Bronchial epithelial cell (primary cell): ENCODE measurements around the gene PSMG3. TPM values are rescaled to one million over a fixed set of nuclear protein-coding genes. Genes with fewer than 3 reads are reported as not detected.
A peak's percentile ranks its signal among the peaks of the same experiment; 100 is the strongest.

ENCODE experiments used
- DNase-seq: peaks from one replicate; pipeline ENCODE4 v3.0.0-alpha.2; 2010; ENCODE audit warnings: low read depth
- FAIRE-seq: peaks from 2 replicates; lab custom pipeline; 2011; peaks lifted over from hg19 to GRCh38; lab: Jason Lieb, UNC
- H3K27me3 ChIP-seq: 2 replicates; pipeline ENCODE4 v1.5.1; 2011; ENCODE audit warnings: low read length; ENCODE audit not compliant: control insufficient read depth, insufficient read depth
- H3K36me3 ChIP-seq: 2 replicates; pipeline ENCODE4 v1.5.1; 2011; ENCODE audit warnings: low read length; ENCODE audit not compliant: control insufficient read depth, insufficient read depth
- H3K4me3 ChIP-seq: 2 replicates; pipeline ENCODE4 v1.5.1; 2011; ENCODE audit warnings: mild to moderate bottlenecking, low read depth, low read length, control low read depth
- CTCF ChIP-seq: IDR thresholded peaks from 2 replicates; pipeline ENCODE4 v1.5.1; 2011; ENCODE audit warnings: mild to moderate bottlenecking, moderate library complexity, low read length, control low read depth, inconsistent platforms; ENCODE audit not compliant: insufficient read depth, severe bottlenecking
- total RNA-seq: library from RNA; depleted of rRNA; stranded (reverse); fragments of >200 nt; gene quantifications from 2 replicates; pipeline ENCODE4 v1.2.1, GENCODE V29; 2014

PSMG3 gene
- total RNA-seq, 1 donor from 2014 or later = 50.8 TPM

GRCh38 chr7:1566687-1567048 is 3.2 kb downstream of the PSMG3 start:
- no peak for TF ChIP-seq CTCF
- FAIRE-seq (no peak), DNase-seq (no peak)
- Histone ChIP-seq H3K4me3 (no peak overlapping the region), H3K36me3 (peaks cover 2% of the 10 kb centered on the region), H3K27me3 (no peaks in the 10 kb centered on the region)

DNA sequence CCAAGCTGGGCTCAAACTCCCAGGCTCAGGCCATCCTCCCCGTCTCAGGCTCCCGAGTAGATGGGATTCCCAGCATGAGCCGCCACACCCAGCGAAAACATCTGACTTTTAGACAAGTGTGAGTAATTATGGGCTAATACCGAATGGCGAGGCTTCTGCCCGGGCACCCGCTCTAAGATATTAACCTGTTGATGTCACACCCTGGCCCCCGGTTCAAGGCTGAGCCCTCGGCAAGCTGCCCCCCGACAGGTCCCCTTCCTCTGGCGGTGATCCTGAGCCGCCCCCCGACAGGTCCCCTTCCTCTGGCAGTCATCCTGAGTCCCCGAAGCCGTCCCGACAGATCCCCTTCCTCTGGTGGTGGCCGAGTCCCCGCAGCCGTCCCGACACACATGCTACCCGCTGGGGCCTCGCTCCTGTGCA is 5.2 kb downstream of the PSMG3 start:
- no peaks in the 10 kb centered on the region for H3K27me3 ChIP-seq
- H3K4me3 ChIP-seq = no peak overlapping the region
- TF ChIP-seq CTCF = no peak
- DNase-seq (peak; percentile 59), FAIRE-seq (no peak)
- peaks cover 2% of the 10 kb centered on the region for H3K36me3 ChIP-seq

GRCh38 chr7:1563981-1564602 is 5.7 kb downstream of the PSMG3 start:
- Histone ChIP-seq H3K27me3 (no peaks in the 10 kb centered on the region), H3K36me3 (peaks cover 2% of the 10 kb centered on the region), H3K4me3 (no peak overlapping the region)
- no peak for DNase-seq
- no peak for TF ChIP-seq CTCF
- FAIRE-seq = no peak

DNA sequence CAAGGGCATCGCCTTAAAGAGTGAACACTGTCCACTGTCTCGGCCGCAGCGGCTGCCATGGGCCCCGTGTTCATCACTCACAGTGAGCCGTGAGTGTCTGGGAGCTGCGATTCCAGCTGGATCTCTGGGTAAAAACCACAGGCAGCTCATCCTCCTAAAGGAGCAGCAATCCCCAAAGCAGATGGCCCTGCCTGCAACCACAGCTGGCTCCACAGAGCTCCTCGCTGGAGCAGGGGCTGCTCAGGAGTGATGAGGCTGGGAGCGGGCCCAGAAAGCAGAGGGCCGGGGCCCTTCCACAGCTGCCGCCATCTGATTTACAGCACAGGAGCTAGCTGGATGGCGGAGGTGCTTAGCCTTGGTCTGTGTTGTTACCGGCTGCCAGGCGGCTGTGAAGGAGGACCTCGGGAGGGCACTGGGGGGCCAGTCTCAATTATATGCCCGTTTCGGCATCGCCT is 7.2 kb downstream of the PSMG3 start:
- Histone ChIP-seq H3K36me3 (peaks cover 2% of the 10 kb centered on the region), H3K27me3 (no peaks in the 10 kb centered on the region), H3K4me3 (no peak overlapping the region)
- TF ChIP-seq CTCF = no peak
- FAIRE-seq = no peak
- no peak for DNase-seq

DNA sequence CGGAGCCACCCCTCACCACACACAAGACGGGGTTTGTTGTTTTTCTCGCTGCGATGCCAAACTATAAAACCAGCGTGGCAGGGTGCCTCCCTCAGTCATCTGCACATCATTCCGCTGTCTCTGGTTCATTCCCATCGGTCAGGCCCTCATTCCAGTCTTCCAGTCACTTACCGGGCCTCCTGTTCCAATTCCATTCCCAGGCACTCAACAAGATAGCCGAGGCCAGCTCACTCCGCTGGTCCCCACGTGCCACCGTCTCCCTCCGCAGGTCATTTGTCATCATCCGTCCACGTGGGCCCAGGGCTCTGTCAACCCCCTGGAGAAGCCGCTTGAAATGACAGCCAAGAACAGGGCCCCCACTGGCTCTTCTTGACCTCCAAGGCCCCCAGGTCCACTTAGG is 7.7 kb downstream of the PSMG3 start:
- no peak for DNase-seq
- TF ChIP-seq CTCF = no peak
- Histone ChIP-seq H3K27me3 (no peaks in the 10 kb centered on the region), H3K36me3 (no peaks in the 10 kb centered on the region), H3K4me3 (no peak overlapping the region)
- peak; percentile 40 for FAIRE-seq
